GM18499 (cell line): ENCODE data around the gene AGTRAP.

ENCODE experiments used
- ATAC-seq: cut with Tn5 transposase; IDR thresholded peaks from one replicate; pipeline ENCODE4 v1.9.1; 2021; ENCODE audit warnings: moderate number of reproducible peaks; ENCODE audit not compliant: insufficient read depth, unreplicated experiment

Gene AGTRAP

GRCh38 chr1:11729498-11730428, 6.2 kb upstream of the AGTRAP start:
- ATAC-seq = no peak

DNA sequence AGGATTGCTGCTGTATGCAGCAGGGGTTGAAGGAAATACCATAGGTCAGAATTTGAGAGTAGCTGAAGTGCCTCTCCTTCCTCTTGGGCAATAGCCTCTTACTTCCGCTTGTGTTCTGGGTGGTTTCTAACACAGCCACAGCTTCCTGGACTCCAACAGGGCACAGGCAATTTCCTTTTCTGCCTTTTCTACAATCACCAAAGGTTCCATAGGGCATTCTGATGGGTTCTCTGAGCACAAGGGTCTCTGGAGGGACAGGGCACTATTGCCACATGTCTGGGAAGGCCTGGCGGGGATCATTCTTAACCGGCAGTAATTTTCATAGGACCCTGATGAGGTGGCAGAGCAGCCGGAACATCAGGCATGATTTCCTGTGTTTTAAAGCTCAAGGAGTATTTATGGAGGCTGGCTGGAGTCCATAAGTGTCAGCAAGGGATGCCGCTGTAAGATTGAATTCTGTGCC, 5.5 kb upstream of the AGTRAP start:
- no peak for ATAC-seq

- ATAC-seq = no peak
Measured at GRCh38 chr1:11731691-11732283, 4.1 kb upstream of the AGTRAP start.

- no peak for ATAC-seq
Measured at GRCh38 chr1:11733306-11733705, 2.6 kb upstream of the AGTRAP start.

- ATAC-seq = no peak
Measured at GRCh38 chr1:11735531-11735853, 444 bp upstream of the AGTRAP start.

DNA sequence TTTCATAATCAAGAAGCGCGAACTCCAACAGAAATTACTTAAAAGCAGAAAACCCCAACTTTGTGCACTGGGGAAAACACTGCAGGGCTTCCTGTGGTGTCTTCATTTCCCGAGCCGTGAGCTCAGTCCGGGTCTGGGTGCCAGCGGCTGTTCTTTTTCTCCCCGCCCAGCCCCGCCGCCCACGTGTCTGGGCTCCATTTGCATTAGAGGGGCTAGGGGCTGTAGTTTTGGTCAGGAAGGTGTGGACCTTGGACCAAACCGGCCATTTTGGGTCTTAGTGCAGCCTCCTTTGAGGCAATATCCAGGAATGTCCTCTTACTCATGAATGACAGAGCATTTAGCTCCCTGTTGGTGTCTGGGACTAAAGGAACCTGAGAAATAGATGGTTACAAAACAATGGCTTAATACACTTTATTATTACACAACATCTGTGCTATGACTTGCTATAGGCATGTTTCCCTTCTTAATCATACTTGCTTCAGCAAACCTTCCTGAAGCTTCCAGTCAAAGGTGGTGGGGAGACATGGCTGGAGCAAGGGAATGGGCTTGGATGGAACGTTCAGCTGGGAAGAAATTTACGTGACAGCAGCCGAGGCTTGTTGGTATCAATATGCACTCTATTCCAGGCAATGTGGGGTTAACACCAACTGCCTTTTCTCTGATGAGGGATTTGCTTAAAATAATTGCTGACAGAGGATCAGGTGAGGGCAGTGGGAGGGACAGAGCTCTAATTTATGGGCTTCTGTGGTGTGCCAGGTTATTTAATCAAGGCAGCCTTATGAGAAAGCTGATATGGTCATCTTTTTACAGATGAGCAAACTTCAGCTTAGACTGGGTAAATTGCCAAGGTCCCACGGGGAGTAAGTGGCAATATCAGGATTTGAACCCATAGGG, 1.1 kb downstream of the AGTRAP start:
- no peak for ATAC-seq

DNA sequence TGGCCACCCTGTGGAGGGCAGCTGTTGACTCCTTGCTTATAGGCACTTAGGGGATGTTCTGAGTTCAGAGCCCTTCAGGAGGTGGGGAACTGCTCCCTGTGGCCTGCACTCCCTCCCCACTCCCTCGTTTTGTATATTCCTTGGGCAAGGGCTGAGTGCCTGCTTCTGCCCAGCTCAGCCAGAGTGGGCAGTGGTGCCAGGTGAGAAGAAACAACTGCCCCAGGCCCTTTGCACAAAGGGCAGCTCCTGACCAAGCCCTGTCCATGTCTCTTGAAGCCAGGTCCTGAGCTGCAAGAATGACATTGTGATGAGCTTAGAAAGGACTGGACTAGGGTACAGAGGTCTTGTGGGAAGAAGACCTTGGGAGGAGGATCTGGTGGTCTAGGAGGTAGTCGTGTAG, 2.2 kb downstream of the AGTRAP start:
- no peak for ATAC-seq

DNA sequence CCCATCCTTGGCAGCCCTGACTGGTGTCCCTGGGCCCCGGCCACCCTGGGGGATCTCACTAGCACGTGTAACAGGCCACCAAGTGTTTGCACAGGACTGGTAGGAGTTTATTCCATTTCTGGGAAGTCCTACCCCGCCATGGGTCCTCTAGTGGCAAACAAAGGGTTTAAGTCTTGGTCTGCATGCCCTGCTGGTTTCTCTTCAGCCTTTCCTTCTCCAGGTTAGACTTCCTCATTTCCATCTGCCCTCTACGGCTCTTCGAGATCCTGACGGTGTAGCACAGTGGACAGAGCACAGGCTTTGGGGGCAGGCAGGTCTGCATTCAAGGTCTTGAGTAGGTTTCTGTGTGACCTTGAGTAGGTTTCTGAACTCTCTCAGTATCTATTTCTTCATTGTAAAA, 2.8 kb downstream of the AGTRAP start:
- ATAC-seq = no peak

GRCh38 chr1:11740258-11741192, 4.6 kb downstream of the AGTRAP start:
- no peak for ATAC-seq

GRCh38 chr1:11741482-11741881, 5.5 kb downstream of the AGTRAP start:
- no peak for ATAC-seq

DNA sequence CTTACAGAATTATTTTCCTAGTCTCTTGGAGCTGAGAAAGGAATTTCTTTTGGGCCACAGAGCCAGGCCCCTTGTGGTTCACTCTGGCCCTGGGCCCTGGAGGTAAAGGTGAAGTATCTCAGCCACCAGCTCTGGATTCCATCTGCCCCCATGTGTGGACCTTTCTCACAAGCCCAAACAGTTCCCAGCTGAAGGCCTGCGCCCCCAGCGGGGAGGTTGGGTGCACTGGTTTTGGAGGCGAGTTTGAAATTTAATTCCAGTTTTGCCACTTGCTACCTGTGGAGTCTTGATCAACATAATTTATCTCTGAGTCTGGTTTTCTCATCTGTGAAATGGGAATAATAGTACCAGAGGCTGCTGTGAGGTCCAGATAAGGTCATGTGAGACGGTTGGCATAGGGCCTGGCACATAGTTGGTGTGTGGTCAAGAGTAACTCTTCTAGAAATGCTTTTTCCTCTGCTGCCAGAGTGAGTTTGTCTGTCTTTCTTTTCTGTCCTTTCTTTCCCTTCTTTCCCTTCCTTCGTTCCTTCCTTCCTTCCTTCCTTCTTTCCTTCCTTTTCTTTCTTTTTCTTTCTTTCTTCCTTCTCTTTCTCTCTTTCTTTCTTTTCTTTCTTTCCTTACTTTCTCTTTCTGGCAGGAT, 6.1 kb downstream of the AGTRAP start:
- ATAC-seq = no peak

- no peak for ATAC-seq
Measured at GRCh38 chr1:11744287-11744686, 8.4 kb downstream of the AGTRAP start.

GRCh38 chr1:11746092-11746491, 10.2 kb downstream of the AGTRAP start:
- ATAC-seq = no peak

DNA sequence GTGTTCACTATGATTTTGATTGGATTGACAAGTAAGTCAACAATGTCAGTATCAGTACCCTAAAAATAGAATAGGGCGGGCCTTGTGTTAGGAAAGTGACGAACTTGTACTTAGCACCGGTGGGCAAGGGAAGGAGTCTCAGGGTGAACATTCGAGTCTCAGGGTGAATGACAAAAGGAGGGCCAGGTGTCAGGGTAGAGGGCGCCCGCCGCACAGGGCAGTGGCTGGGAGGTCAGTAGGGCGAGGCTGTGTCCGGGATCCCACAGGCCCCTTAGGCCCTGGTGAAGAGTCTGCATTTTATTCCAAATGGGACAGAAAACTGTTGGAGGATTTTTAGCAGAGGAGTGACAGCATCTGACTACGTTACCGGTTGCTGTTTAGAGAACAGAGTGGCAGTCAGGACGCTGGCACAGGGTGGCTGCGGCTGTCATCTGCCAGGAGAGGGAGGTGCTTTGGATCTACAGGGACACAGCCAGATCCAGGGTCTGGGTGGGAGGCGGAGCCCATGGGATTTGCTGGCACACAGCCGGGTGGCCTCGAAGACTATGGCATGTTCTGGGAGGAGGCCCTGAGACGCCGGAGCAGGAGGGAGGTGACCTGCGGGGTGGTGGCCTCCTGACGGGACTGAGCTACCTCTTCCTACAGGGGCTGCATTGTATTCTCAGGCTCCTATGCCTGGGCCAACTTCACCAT, 11.0 kb downstream of the AGTRAP start:
- ATAC-seq = no peak

DNA sequence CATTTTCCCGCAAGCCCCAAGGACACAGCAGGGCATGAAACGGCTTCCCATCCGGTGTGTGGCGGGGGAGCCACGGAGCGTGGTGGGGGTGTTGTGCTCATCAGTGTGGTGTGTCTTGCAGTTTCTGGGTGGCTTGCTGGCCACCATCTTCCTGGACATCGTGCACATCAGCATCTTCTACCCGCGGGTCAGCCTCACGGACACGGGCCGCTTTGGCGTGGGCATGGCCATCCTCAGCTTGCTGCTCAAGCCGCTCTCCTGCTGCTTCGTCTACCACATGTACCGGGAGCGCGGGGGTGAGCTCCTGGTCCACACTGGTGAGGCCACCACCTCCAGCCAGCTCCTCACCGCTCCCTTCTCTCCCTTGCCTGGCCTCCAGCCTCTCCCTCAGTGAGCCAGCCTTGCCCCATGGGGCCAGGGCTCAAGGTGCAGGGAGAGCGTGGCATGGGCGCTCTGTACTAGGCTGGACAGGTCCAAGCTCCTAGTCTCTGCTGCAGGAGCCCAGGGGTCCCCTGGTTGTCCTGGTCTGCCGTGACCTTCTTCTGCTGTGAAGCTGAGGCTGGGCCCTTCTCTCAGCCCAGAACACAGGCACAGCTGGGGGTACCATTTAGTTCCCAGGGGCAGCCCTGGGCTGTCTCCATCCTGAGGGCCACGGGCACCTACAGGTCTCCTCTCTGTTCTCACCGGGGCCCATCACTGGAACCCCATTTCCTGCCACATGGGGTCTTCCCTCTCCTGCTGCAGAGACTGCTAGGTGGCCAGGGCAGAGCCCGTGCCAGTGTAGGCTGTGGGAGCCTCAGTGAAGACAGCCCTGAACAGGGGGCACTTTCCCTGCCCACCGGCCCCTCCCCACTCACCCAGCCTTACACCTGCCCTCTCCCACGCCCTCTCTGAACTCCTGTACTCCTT, 12.6 kb downstream of the AGTRAP start:
- no peak for ATAC-seq

- ATAC-seq = no peak
Measured at GRCh38 chr1:11749203-11749689, 13.3 kb downstream of the AGTRAP start.

GRCh38 chr1:11749996-11750395, 14.1 kb downstream of the AGTRAP start:
- no peak for ATAC-seq

GRCh38 chr1:11751087-11751486, 15.2 kb downstream of the AGTRAP start:
- no peak for ATAC-seq
